Loucy (cell line): ENCODE results near the gene DDN.

ENCODE experiments used
- H2AFZ ChIP-seq: fragments of 200-600 bp; sonication (generic); 2 replicates; pipeline ENCODE4 v1.6.0; 2016; ENCODE audit warnings: antibody characterized with exemption, mild to moderate bottlenecking, low read length, moderate library complexity
- H3F3A ChIP-seq: fragments of 200-600 bp; 2 replicates; pipeline ENCODE4 v1.6.0; 2016; ENCODE audit warnings: antibody characterized with exemption, low read depth, mild to moderate bottlenecking
- H3K27me3 ChIP-seq: fragments of 200-600 bp; sonication (generic); 2 replicates; pipeline ENCODE4 v1.6.1; 2014; ENCODE audit warnings: low read length, mild to moderate bottlenecking; ENCODE audit not compliant: insufficient read depth, poor library complexity, severe bottlenecking
- H3K36me3 ChIP-seq: fragments of 200-600 bp; sonication (generic); 2 replicates; pipeline ENCODE4 v1.6.1; 2016; ENCODE audit warnings: low read length; ENCODE audit not compliant: insufficient read depth
- H3K4me1 ChIP-seq: fragments of 200-600 bp; sonication (generic); 2 replicates; pipeline ENCODE4 v1.5.1; 2014; ENCODE audit warnings: low read length, mild to moderate bottlenecking; ENCODE audit not compliant: insufficient read depth, poor library complexity, severe bottlenecking
- H3K4me2 ChIP-seq: fragments of 200-600 bp; sonication (generic); 2 replicates; pipeline ENCODE4 v1.6.0; 2014; ENCODE audit warnings: antibody characterized with exemption, low read length, low read depth, mild to moderate bottlenecking; ENCODE audit not compliant: poor library complexity, severe bottlenecking
- H3K4me3 ChIP-seq: fragments of 200-600 bp; sonication (generic); 2 replicates; pipeline ENCODE4 v1.5.1; 2014; ENCODE audit warnings: low read length, mild to moderate bottlenecking, mixed read lengths; ENCODE audit not compliant: poor library complexity, severe bottlenecking
- H3K79me2 ChIP-seq: fragments of 200-600 bp; sonication (generic); 2 replicates; pipeline ENCODE4 v1.6.1; 2014; ENCODE audit warnings: low read length; ENCODE audit not compliant: insufficient read depth
- H3K9ac ChIP-seq: fragments of 200-600 bp; sonication (generic); 2 replicates; pipeline ENCODE4 v1.6.0; 2014; ENCODE audit warnings: mild to moderate bottlenecking, low read depth, low read length, moderate library complexity; ENCODE audit not compliant: poor library complexity, severe bottlenecking
- H3K9me2 ChIP-seq: fragments of 200-600 bp; sonication (generic); replicated peaks from 2 replicates; pipeline ENCODE4 v1.6.1; 2016; ENCODE audit warnings: low read depth, low read length, mixed read lengths
- H3K9me3 ChIP-seq: fragments of 200-600 bp; sonication (generic); 2 replicates; pipeline ENCODE4 v1.6.1; 2014; ENCODE audit warnings: mild to moderate bottlenecking, antibody characterized with exemption, low read length, low read depth; ENCODE audit not compliant: insufficient read depth
- H4K20me1 ChIP-seq: fragments of 200-600 bp; sonication (generic); 2 replicates; pipeline ENCODE4 v1.6.0; 2014; ENCODE audit warnings: antibody characterized with exemption, low read length, mild to moderate bottlenecking; ENCODE audit not compliant: insufficient read depth, poor library complexity, severe bottlenecking
- CTCF ChIP-seq: fragments of 200-600 bp; sonication (generic); conservative IDR thresholded peaks from 2 replicates; pipeline ENCODE4 v1.5.1; 2014; ENCODE audit warnings: mild to moderate bottlenecking, antibody characterized with exemption, low read length
- EZH2phosphoT487 ChIP-seq: fragments of 200-600 bp; IDR thresholded peaks from 2 replicates; pipeline ENCODE4 v1.6.1; 2018; ENCODE audit warnings: antibody characterized with exemption, mild to moderate bottlenecking, moderate library complexity, borderline replicate concordance

DDN gene

GRCh38 chr12:48978291-48978740 is 20.9 kb downstream of the DDN start, which contains the start of gene WNT1:
Gene WNT1 (plus strand): TSS chr12:48978322. CDS start chr12:48978651, 329 bp downstream.
- Histone ChIP-seq H3K4me1 (peaks cover 4% of the 10 kb centered on the region), H4K20me1 (no peaks in the 10 kb centered on the region), H3K36me3 (no peaks in the 10 kb centered on the region), H2AFZ (peak within 1 kb of the TSS; percentile 85), H3K27me3 (no peaks in the 10 kb centered on the region), H3K9me2 (no peaks in the 10 kb centered on the region), H3K79me2 (no peaks in the 10 kb centered on the region), H3K9ac (no peak within 1 kb of the TSS), H3F3A (no peaks in the 10 kb centered on the region), H3K9me3 (no peaks in the 10 kb centered on the region), H3K4me3 (no peak within 1 kb of the TSS), H3K4me2 (peak within 1 kb of the TSS; percentile 52)
- TF ChIP-seq EZH2phosphoT487 (no peak), CTCF (0 out of 2 replicates have a peak, but pooled peaks have one; percentile 1)

DNA sequence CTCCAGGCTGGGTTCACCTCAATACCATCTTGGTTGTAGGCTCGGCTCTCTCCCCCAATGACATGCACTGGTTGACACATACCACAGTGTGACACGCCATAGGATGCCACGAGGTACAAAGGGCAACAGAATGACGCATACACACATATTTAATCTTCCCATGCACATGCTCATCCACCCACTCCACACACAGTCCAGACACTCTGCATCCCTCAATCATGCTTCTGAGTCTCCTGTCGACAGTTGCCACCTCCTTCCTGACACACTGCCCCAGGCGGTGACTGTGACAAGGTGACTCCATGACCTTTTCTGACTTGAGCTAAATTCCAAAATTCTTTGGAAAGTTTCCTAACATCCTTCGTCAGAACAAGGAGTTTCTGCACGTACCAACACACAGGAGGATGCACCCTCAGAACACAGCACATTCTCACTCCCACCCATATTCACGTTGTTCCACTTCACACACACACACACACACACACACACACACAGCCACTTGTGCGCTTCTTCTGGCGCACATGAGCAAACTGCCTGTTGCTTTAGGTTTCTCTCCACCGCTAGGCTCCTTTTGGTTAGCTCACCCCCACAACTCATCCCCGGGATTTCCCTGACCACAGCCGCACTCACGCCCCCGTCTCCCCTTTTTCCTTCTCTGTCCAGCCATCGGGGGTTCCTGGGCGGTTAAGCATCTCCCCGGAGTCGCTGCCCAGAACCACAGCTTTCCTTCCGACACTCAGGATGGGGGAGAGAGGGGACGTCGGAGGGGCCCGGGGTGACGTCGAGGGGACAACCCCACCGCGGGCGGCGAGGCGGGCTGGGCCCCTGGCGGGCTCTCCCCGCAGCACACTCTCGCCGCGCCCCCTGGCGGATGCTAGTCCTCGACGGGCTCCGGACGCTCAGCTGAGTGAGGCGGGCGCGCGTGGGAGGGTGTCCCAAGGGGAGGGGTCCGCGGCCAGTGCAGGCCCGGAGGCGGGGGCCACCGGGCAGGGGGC is 21.6 kb downstream of the DDN start:
- no peak for TF ChIP-seq EZH2phosphoT487
- TF ChIP-seq CTCF, result peak; percentile 70
- Histone ChIP-seq H3K9ac (no peak overlapping the region), H3K9me3 (no peaks in the 10 kb centered on the region), H3K4me1 (peaks cover 4% of the 10 kb centered on the region), H3F3A (no peaks in the 10 kb centered on the region), H3K79me2 (no peaks in the 10 kb centered on the region), H4K20me1 (no peaks in the 10 kb centered on the region), H3K9me2 (no peaks in the 10 kb centered on the region), H3K4me3 (no peak overlapping the region), H3K4me2 (peak overlapping the region; percentile 52), H3K36me3 (no peaks in the 10 kb centered on the region), H2AFZ (peak overlapping the region; percentile 85), H3K27me3 (no peaks in the 10 kb centered on the region)

DNA sequence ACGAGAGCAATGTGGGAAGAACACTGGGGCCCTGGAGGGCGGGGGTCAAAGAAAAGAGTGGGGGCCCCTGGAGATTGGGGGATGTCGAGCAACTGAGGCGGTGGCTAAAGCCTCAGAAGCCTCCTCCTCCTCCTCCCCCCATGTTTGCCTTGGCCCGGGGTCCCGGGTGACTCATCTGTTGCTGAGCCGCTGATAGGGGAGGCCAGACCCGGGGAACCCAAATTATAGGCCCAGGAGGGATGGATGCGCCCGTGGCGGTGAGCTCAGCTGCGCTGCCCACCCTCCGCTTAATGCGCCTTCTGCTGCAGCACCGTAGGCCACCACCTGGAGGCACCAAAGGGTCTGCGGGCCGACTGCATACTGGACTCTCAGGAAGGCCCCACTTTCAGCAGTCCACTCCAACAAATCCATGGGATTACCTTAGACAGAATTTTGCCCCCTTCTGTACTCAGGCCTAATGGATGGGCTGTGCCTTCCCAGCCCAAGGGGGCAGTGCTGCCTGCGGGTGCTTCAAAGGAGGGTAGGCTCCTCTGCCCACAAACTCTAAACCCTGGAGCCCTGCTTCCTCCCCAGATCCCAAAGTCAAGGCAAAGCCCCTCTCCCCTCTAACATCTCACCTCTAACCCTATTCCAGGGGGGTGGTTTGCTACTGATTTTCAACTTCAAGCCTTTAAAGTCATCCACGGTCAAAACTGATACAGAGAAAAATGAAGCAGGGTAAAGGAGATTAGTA is 25.1 kb downstream of the DDN start:
- Histone ChIP-seq H2AFZ (no peak overlapping the region), H3F3A (no peaks in the 10 kb centered on the region), H3K4me3 (no peak overlapping the region), H4K20me1 (no peaks in the 10 kb centered on the region), H3K9ac (no peak overlapping the region), H3K9me3 (no peaks in the 10 kb centered on the region), H3K9me2 (no peaks in the 10 kb centered on the region), H3K4me1 (peaks cover 4% of the 10 kb centered on the region), H3K79me2 (no peaks in the 10 kb centered on the region), H3K36me3 (no peaks in the 10 kb centered on the region), H3K4me2 (no peak overlapping the region), H3K27me3 (peaks cover 8% of the 10 kb centered on the region)
- TF ChIP-seq CTCF, result peak; percentile 52
- no peak for TF ChIP-seq EZH2phosphoT487
